Measurements from ENCODE around the gene LYRM9. TPM values are rescaled to one million over a fixed set of nuclear protein-coding genes. Genes with fewer than 3 reads are reported as not detected.
"Not testable (repeated sequence)": the region's sequence is repeated elsewhere in the genome, so short reads cannot be mapped to it uniquely, and the experiment has no call there.

The LYRM9 gene
- total and polyA plus RNA-seq, 10 donors = 6.8 to 20.0 (median 15.4) TPM

GRCh38 chr17:27848931-27849330, 44.2 kb downstream of the LYRM9 start:
- H3K27me3 ChIP-seq (replicated peaks in 1 of 7) = peaks cover 0 to 3% (median 0%) of the 10 kb centered on the region in 7 donors
- no peak overlapping the region for H3K4me3 ChIP-seq
- 83 to 93% (median 89%) methylated on average over 3 of the region's 3 CpGs for WGBS, 5 donors
- H3K4me1 ChIP-seq = peaks cover 0 to 17% (median 0%) of the 10 kb centered on the region in 6 donors
- DNase-seq = no peak
- intact Hi-C loops (cut with DNase I; ENCODE audit: low total_unique reads) = no loop called here
- H3K9me3 ChIP-seq = no peaks in the 10 kb centered on the region
- TF ChIP-seq POLR2A (IDR thresholded peaks at IDR 0.05) (no peak), CTCF (IDR thresholded peaks at IDR 0.05 in 8 of 11, conservative IDR thresholded peaks at IDR 0.05 in 3 of 11) (no peak), POLR2AphosphoS5 (IDR thresholded peaks at IDR 0.05) (no peak)
- H3K36me3 ChIP-seq = no peaks in the 10 kb centered on the region
- H3K27ac ChIP-seq = no peak overlapping the region

- intact Hi-C loops (cut with DNase I; ENCODE audit: low total_unique reads) = not testable (repeated sequence)
Measured at GRCh38 chr17:27846808-27847307, 46.3 kb downstream of the LYRM9 start.

GRCh38 chr17:27846042-27846655, 47.0 kb downstream of the LYRM9 start:
- WGBS, 5 donors = 32 to 46% (median 40%) methylated on average over 23 of the region's 23 CpGs
- Histone ChIP-seq H3K9me3 (no peaks in the 10 kb centered on the region), H3K36me3 (no peaks in the 10 kb centered on the region), H3K27me3 (replicated peaks in 1 of 7) (no peaks in the 10 kb centered on the region), H3K4me3 (peak overlapping the region in 4 of 8 donors; percentile 4 to 53 (median 12)), H3K4me1 (peaks cover 0 to 17% (median 0%) of the 10 kb centered on the region in 6 donors), H3K27ac (peak overlapping the region in 4 of 8 donors; percentile 12 to 56 (median 44))
- TF ChIP-seq CTCF (IDR thresholded peaks at IDR 0.05 in 8 of 11, conservative IDR thresholded peaks at IDR 0.05 in 3 of 11) = no peak
- TF ChIP-seq POLR2A (IDR thresholded peaks at IDR 0.05) = no peak
- TF ChIP-seq POLR2AphosphoS5 (IDR thresholded peaks at IDR 0.05) = no peak
- intact Hi-C loops (cut with DNase I; ENCODE audit: low total_unique reads) = no loop called here
- no peak for DNase-seq

More at GRCh38 chr17:27846808-27847307, 46.3 kb downstream of the LYRM9 start:
- H3K4me3 ChIP-seq = peak overlapping the region in 3 of 8 donors; percentile 4 to 53 (median 17)
- H3K27ac ChIP-seq = peak overlapping the region in 3 of 8 donors; percentile 40 to 56 (median 49)
- DNase-seq; H3K9me3 ChIP-seq; H3K36me3 ChIP-seq; H3K27me3 ChIP-seq (replicated peaks in 1 of 7): not testable (repeated sequence)
- 85 to 96% (median 90%) methylated on average over 10 to 11 of the region's 11 CpGs for WGBS, 5 donors
- peaks cover 0 to 17% (median 0%) of the 10 kb centered on the region in 6 donors for H3K4me1 ChIP-seq

- peak overlapping the region in 1 of 8 donors; percentile 49 for H3K27ac ChIP-seq
- intact Hi-C loops (cut with DNase I; ENCODE audit: low total_unique reads) = no loop called here
- H3K9me3 ChIP-seq = no peaks in the 10 kb centered on the region
- no peaks in the 10 kb centered on the region for H3K36me3 ChIP-seq
- TF ChIP-seq POLR2AphosphoS5 (IDR thresholded peaks at IDR 0.05) = no peak
- no peak for TF ChIP-seq POLR2A (IDR thresholded peaks at IDR 0.05)
- no peak for TF ChIP-seq CTCF (IDR thresholded peaks at IDR 0.05 in 8 of 11, conservative IDR thresholded peaks at IDR 0.05 in 3 of 11)
- DNase-seq = no peak
- H3K27me3 ChIP-seq (replicated peaks in 1 of 7) = no peaks in the 10 kb centered on the region
- WGBS, 5 donors = 61 to 65% (median 62%) methylated on average over 13 of the region's 13 CpGs
- peaks cover 0 to 17% (median 0%) of the 10 kb centered on the region in 6 donors for H3K4me1 ChIP-seq
- no peak overlapping the region for H3K4me3 ChIP-seq
Measured at GRCh38 chr17:27845264-27846041, 47.7 kb downstream of the LYRM9 start.
